Endodermal cell (in vitro differentiated cells): ENCODE data around the gene B4GALNT1. TPM values are rescaled to one million over a fixed set of nuclear protein-coding genes. Genes with fewer than 3 reads are reported as not detected.

ENCODE experiments used
- DNase-seq: peaks from one replicate; pipeline ENCODE4 v3.0.0-alpha.2; 2017
- H3K27ac ChIP-seq: 2 replicates; pipeline ENCODE4 v1.5.1; 2013; ENCODE audit warnings: mild to moderate bottlenecking, low read depth, low read length, moderate library complexity
- H3K27me3 ChIP-seq: 2 replicates; pipeline ENCODE4 v1.6.1; 2013; ENCODE audit warnings: mild to moderate bottlenecking, low read length, moderate library complexity; ENCODE audit not compliant: insufficient read depth, control insufficient read depth, poor library complexity, severe bottlenecking
- H3K36me3 ChIP-seq: 2 replicates; pipeline ENCODE4 v1.7.0; 2013; ENCODE audit warnings: mild to moderate bottlenecking, low read length, moderate library complexity; ENCODE audit not compliant: control insufficient read depth, insufficient read depth
- H3K4me1 ChIP-seq: one replicate; pipeline ENCODE4 v1.7.0; 2013; ENCODE audit warnings: low read length; ENCODE audit not compliant: control insufficient read depth, insufficient read depth
- H3K4me3 ChIP-seq: 2 replicates; pipeline ENCODE4 v1.5.1; 2013; ENCODE audit warnings: mild to moderate bottlenecking, low read length, moderate library complexity
- H3K9ac ChIP-seq: 2 replicates; pipeline ENCODE4 v1.6.1; 2013; ENCODE audit warnings: mild to moderate bottlenecking, low read length, moderate library complexity; ENCODE audit not compliant: poor library complexity, severe bottlenecking; ENCODE audit errors: extremely low read depth
- H3K9me3 ChIP-seq: 2 replicates; pipeline ENCODE4 v1.6.1; 2013; ENCODE audit warnings: mild to moderate bottlenecking, low read length, moderate library complexity; ENCODE audit not compliant: control insufficient read depth
- H3K27ac Mint-ChIP-seq: 2 replicates; pipeline ENCODE4 v1.8.0; 2020; ENCODE audit warnings: mixed read lengths
- H3K27me3 Mint-ChIP-seq: 2 replicates; pipeline ENCODE4 v1.8.0; 2021; ENCODE audit warnings: mild to moderate bottlenecking, mixed read lengths; ENCODE audit not compliant: insufficient read depth
- H3K36me3 Mint-ChIP-seq: 2 replicates; pipeline ENCODE4 v1.8.0; 2020; ENCODE audit warnings: low read depth, mixed read lengths
- H3K4me1 Mint-ChIP-seq: 2 replicates; pipeline ENCODE4 v1.8.0; 2020; ENCODE audit warnings: mixed read lengths
- H3K4me3 Mint-ChIP-seq: 2 replicates; pipeline ENCODE4 v1.8.0; 2020; ENCODE audit warnings: mild to moderate bottlenecking, moderate library complexity, mixed read lengths
- H3K9me3 Mint-ChIP-seq: 2 replicates; pipeline ENCODE4 v1.8.0; 2020; ENCODE audit warnings: mild to moderate bottlenecking, mixed read lengths
- WGBS, 2 experiments: methylation state at CpG; one replicate each; pipeline versions ENCODE4 v1.1.5 to v1.1.7; 2013; ENCODE audit warnings: missing lambda C conversion rate in 2 of 2, mixed read lengths in 1 of 2; ENCODE audit not compliant: insufficient coverage in 1 of 2, insufficient read length in 1 of 2; 5-methylcytosine and 5-hydroxymethylcytosine counted together
- total RNA-seq, 2 donors: library from RNA; stranded (reverse); fragmentation: NEBNext Ultra II Directional in 1 of 2; extraction: Animal tissue kit (Norgen Biotek cat#: 25700) in 1 of 2; gene quantifications; 2 replicates in 1 of 2; 3 replicates in 1 of 2; pipeline ENCODE4 v1.2.1, GENCODE V29; 2021
- TF ChIP-seq, protein P1 (sequence below): fragments of 200-600 bp; sonication (generic); conservative IDR thresholded peaks from 2 replicates; pipeline ENCODE4 v1.5.0; 2021; ENCODE audit warnings: antibody characterized with exemption, mild to moderate bottlenecking

Gene B4GALNT1
- total RNA-seq, 2 donors from 2014 or later: 0.49 to 0.66 TPM

DNA sequence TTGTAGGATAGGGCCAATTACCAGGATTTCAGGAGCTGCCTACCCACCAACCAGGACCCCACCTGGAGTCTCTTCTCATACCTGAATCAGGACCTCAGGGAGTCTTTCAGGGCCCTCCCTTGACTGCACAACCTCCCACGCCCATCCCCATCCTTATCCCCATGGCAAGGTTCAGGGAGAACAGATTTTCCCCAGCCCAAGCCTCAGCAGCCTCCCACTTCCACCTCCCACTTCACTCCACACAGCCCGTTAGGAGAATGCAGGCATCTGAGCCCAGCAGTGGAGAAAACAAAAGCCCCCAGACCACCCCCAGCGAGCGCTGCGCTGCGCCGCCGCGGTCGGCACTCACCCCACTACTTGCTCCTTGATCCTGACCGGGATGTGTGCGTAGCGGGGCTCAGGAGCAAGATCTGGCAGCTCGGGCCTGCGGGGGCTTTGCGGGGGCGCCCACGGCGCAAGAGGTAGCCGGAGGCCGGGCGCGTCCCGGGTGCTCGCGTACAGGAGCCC lies 1.4 kb downstream of the B4GALNT1 start:
- H3K27ac ChIP-seq: no peak overlapping the region
- H3K4me3 ChIP-seq: peak overlapping the region; percentile 66
- H3K9me3 ChIP-seq: no peaks in the 10 kb centered on the region
- 6 to 7% methylated on average over 3 to 26 of the region's 26 CpGs for WGBS, 2 experiments
- Mint-ChIP-seq H3K9me3 (no peaks in the 10 kb centered on the region), H3K36me3 (no peaks in the 10 kb centered on the region), H3K4me3 (peak overlapping the region; percentile 45), H3K27me3 (peaks cover 87% of the 10 kb centered on the region), H3K4me1 (no peaks in the 10 kb centered on the region), H3K27ac (no peak overlapping the region)
- no peak for DNase-seq
- TF ChIP-seq, protein P1, sequence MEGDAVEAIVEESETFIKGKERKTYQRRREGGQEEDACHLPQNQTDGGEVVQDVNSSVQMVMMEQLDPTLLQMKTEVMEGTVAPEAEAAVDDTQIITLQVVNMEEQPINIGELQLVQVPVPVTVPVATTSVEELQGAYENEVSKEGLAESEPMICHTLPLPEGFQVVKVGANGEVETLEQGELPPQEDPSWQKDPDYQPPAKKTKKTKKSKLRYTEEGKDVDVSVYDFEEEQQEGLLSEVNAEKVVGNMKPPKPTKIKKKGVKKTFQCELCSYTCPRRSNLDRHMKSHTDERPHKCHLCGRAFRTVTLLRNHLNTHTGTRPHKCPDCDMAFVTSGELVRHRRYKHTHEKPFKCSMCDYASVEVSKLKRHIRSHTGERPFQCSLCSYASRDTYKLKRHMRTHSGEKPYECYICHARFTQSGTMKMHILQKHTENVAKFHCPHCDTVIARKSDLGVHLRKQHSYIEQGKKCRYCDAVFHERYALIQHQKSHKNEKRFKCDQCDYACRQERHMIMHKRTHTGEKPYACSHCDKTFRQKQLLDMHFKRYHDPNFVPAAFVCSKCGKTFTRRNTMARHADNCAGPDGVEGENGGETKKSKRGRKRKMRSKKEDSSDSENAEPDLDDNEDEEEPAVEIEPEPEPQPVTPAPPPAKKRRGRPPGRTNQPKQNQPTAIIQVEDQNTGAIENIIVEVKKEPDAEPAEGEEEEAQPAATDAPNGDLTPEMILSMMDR: no peak
- H3K9ac ChIP-seq: no peak overlapping the region
- no peaks in the 10 kb centered on the region for H3K36me3 ChIP-seq
- peaks cover 89% of the 10 kb centered on the region for H3K27me3 ChIP-seq
- no peaks in the 10 kb centered on the region for H3K4me1 ChIP-seq

DNA sequence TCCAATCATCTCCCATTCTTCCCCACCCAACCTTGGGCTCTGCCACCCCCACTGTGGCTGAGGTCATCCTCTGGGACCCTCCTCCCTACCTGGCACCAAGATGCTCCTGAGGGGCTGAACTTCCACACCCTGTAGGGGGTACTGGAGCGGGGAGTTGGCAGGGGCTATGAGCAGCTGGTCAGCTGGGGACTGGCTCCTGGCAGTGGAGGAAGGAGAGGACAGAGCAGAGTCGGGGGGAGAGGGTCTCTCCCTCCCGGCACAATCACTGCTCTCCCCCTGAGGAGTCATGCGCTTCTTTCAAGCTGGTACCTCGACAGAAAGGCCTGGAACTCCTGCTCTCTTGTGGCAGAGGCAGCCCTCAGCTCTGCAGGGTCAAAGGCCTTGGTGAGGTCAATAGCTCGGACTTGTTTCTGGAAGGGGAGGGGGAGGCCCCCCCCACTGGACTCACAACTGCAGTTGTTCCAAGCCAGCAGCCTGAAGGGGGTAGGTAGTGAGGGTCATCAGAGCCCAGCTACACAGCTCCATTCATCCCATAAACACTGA lies 2.0 kb downstream of the B4GALNT1 start:
- WGBS, 2 experiments: 72 to 80% methylated on average over 1 to 6 of the region's 6 CpGs
- H3K4me1 Mint-ChIP-seq: no peaks in the 10 kb centered on the region
- Histone ChIP-seq H3K27me3 (peaks cover 96% of the 10 kb centered on the region), H3K36me3 (no peaks in the 10 kb centered on the region), H3K4me1 (no peaks in the 10 kb centered on the region), H3K4me3 (no peak overlapping the region), H3K9ac (no peak overlapping the region), H3K9me3 (no peaks in the 10 kb centered on the region), H3K27ac (no peak overlapping the region)
- H3K36me3 Mint-ChIP-seq: no peaks in the 10 kb centered on the region
- H3K27me3 Mint-ChIP-seq: peaks cover 94% of the 10 kb centered on the region
- DNase-seq: peak; percentile 46
- no peaks in the 10 kb centered on the region for H3K9me3 Mint-ChIP-seq
- no peak overlapping the region for H3K4me3 Mint-ChIP-seq
- TF ChIP-seq, protein P1: no peak
- H3K27ac Mint-ChIP-seq: no peak overlapping the region

DNA sequence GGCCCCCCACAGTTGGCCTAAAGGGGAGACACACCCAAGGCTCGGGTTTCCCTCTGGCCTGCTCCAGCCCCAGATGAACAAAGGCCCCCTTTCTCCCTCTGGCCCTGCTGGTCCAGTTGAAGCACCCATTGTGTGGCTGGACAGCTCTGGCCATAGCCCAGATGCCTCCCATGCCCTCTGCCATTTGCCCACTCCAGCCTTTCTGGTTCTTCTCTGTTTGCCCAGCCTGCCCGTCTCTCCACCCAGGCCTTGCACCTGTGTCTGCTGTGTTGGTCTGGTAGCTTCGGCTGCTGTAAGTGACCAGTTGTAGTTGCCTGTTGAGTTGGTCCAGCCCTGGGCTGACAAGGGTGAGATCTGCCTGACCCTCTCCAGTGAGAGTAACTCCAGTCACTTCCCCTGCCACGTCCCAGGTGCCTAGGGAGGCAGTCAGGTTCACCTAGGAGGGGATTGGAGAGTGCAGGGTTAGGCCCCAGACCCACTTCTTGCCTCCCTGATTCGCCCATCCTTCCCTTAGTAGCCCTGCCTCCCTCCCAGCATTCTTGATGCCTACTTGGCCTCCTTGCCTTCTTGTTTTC lies 3.0 kb downstream of the B4GALNT1 start:
- H3K27me3 Mint-ChIP-seq: peaks cover 96% of the 10 kb centered on the region

More for the DNA sequence above, 3.0 kb downstream of the B4GALNT1 start:
- Mint-ChIP-seq H3K27ac (no peak overlapping the region), H3K4me3 (no peak overlapping the region), H3K4me1 (no peaks in the 10 kb centered on the region), H3K9me3 (no peaks in the 10 kb centered on the region), H3K36me3 (no peaks in the 10 kb centered on the region)
- TF ChIP-seq, protein P1: no peak
- 80 to 90% methylated on average over 2 to 5 of the region's 5 CpGs for WGBS, 2 experiments
- Histone ChIP-seq H3K9me3 (no peaks in the 10 kb centered on the region), H3K4me1 (no peaks in the 10 kb centered on the region), H3K9ac (no peak overlapping the region), H3K36me3 (no peaks in the 10 kb centered on the region), H3K27me3 (peaks cover 99% of the 10 kb centered on the region), H3K27ac (no peak overlapping the region), H3K4me3 (no peak overlapping the region)
- peak; percentile 50 for DNase-seq
